GM12878 (cell line): ENCODE measurements around the gene PRM2. TPM values are rescaled to one million over a fixed set of nuclear protein-coding genes. Genes with fewer than 3 reads are reported as not detected.

ENCODE experiments used
- CREB1 ChIP-seq: IDR thresholded peaks from 2 replicates; pipeline ENCODE4 v1.6.1; 2012; ENCODE audit warnings: low read depth, mild to moderate bottlenecking, inconsistent platforms
- E2F8 ChIP-seq: fragments of 450-650 bp; IDR thresholded peaks from 2 replicates; pipeline ENCODE4 v1.6.1; 2018; ENCODE audit warnings: mild to moderate bottlenecking, low read depth, moderate library complexity; ENCODE audit not compliant: partially characterized antibody
- EED ChIP-seq: sonication (generic); IDR thresholded peaks from 2 replicates; pipeline ENCODE4 v1.6.1; 2016; ENCODE audit warnings: antibody characterized with exemption, low read depth
- IRF3 ChIP-seq: fragments of 450-650 bp; IDR thresholded peaks from 2 replicates; pipeline ENCODE4 v1.6.1; 2014; ENCODE audit warnings: mild to moderate bottlenecking
- MTA3 ChIP-seq: IDR thresholded peaks from 2 replicates; pipeline ENCODE4 v1.6.1; 2012; ENCODE audit warnings: low read length, inconsistent platforms, borderline replicate concordance
- NR2C2 ChIP-seq: IDR thresholded peaks from 2 replicates; pipeline ENCODE4 v1.6.1; 2011; ENCODE audit warnings: borderline replicate concordance, low read depth; ENCODE audit not compliant: control insufficient read depth, insufficient read length
- PAX8 ChIP-seq: fragments of 450-650 bp; IDR thresholded peaks from 2 replicates; pipeline ENCODE4 v1.6.1; 2017; ENCODE audit warnings: mild to moderate bottlenecking, moderate library complexity
- PBX3 ChIP-seq: IDR thresholded peaks from 2 replicates; pipeline ENCODE4 v1.6.1; 2011; ENCODE audit warnings: mild to moderate bottlenecking, low read depth, low read length, moderate library complexity; ENCODE audit not compliant: insufficient replicate concordance
- PKNOX1 ChIP-seq: fragments of 450-650 bp; IDR thresholded peaks from 2 replicates; pipeline ENCODE4 v1.6.1; 2016; ENCODE audit warnings: mild to moderate bottlenecking
- PML ChIP-seq: IDR thresholded peaks from 2 replicates; pipeline ENCODE4 v1.6.1; 2012; ENCODE audit warnings: low read length, inconsistent platforms
- SMARCA5 ChIP-seq: fragments of 450-650 bp; IDR thresholded peaks from 2 replicates; pipeline ENCODE4 v1.6.1; 2017; ENCODE audit warnings: mild to moderate bottlenecking
- STAT1 ChIP-seq: fragments of 450-650 bp; conservative IDR thresholded peaks from 2 replicates; pipeline ENCODE4 v1.6.1; 2014; ENCODE audit warnings: antibody characterized with exemption, mild to moderate bottlenecking
- TCF3 ChIP-seq: IDR thresholded peaks from 2 replicates; pipeline ENCODE4 v1.6.1; 2012; ENCODE audit warnings: low read depth, mild to moderate bottlenecking, low read length, borderline replicate concordance; ENCODE audit not compliant: insufficient read depth
- USF1 ChIP-seq: IDR thresholded peaks from 2 replicates; pipeline ENCODE4 v1.6.1; 2011; ENCODE audit warnings: borderline replicate concordance, low read depth, mild to moderate bottlenecking, moderate library complexity, mixed read lengths, low read length; ENCODE audit not compliant: insufficient read depth; ENCODE audit errors: extremely low read length
- ZNF274 ChIP-seq: IDR thresholded peaks from one replicate; pipeline ENCODE4 v1.8.0; 2011; ENCODE audit not compliant: insufficient read length, insufficient read depth
- ZNF384 ChIP-seq: IDR thresholded peaks from 2 replicates; pipeline ENCODE4 v1.6.1; 2012; ENCODE audit warnings: low read depth, mild to moderate bottlenecking, low read length, improper control_type of control experiment, borderline replicate concordance
- ZNF592 ChIP-seq: fragments of 450-650 bp; IDR thresholded peaks from 2 replicates; pipeline ENCODE4 v1.6.1; 2017; ENCODE audit warnings: mild to moderate bottlenecking, moderate library complexity
- polyA plus RNA-seq, 11 experiments: library from polyadenylated mRNA; depleted of rRNA in 4 of 11; unstranded in 6 of 11; stranded (reverse) in 5 of 11; fragments of >200 nt; fragmentation: Nextera tagmentation in 4 of 11; fragmentation: Illumina TruSeq in 1 of 11; extraction: Ambion mirVana in 4 of 11; extraction: Trizol in 1 of 11; gene quantifications; 1 replicate in 1 of 11; 2 replicates in 10 of 11; pipeline versions ENCODE4 v1.2.1 to v1.2.3, GENCODE V29; 2011 to 2016; ENCODE audit warnings: inconsistent platforms in 2 of 11, missing spikeins in 2 of 11, low read depth in 1 of 11
- total RNA-seq, 4 experiments: library from RNA; depleted of rRNA in 3 of 4; stranded (reverse); fragments of >200 nt in 3 of 4; fragmentation: Illumina TruSeq in 1 of 4; extraction: Trizol in 1 of 4; gene quantifications; 2 replicates each; pipeline versions ENCODE4 v1.2.1 to v1.2.3, GENCODE V29; 2013 to 2021

Gene PRM2
- total and polyA plus RNA-seq, 10 of the 15 experiments (the other 5 are each of a cell fraction or from before 2014, with no cell fraction given): not detected

GRCh38 chr16:11254913-11255736, 21.2 kb downstream of the PRM2 start (continued):
- TF ChIP-seq PBX3: no peak
- no peak for TF ChIP-seq PKNOX1
- no peak for TF ChIP-seq CREB1
- TF ChIP-seq TCF3: no peak; the same call in 1 of the 2 replicates
- TF ChIP-seq PAX8: no peak
- no peak for TF ChIP-seq IRF3
- no peak for TF ChIP-seq STAT1
- TF ChIP-seq ZNF384: no peak
- no peak for TF ChIP-seq USF1
- TF ChIP-seq MTA3: no peak
- no peak for TF ChIP-seq ZNF274
- TF ChIP-seq SMARCA5: peak; percentile 58; the same call in 1 of the 2 replicates
- no peak for TF ChIP-seq ZNF592
- TF ChIP-seq EED: no peak
- TF ChIP-seq NR2C2: no peak
- no peak for TF ChIP-seq PML
- no peak for TF ChIP-seq E2F8
